Mesodermal cell (in vitro differentiated cells): ENCODE results near the gene CACNG1.

Experiments used
- H3K27ac ChIP-seq: 2 replicates; pipeline ENCODE4 v1.7.0; 2013; ENCODE audit warnings: mild to moderate bottlenecking, low read depth, low read length, moderate library complexity; ENCODE audit not compliant: severe bottlenecking
- H3K36me3 ChIP-seq: 2 replicates; pipeline ENCODE4 v1.7.1; 2013; ENCODE audit warnings: mild to moderate bottlenecking, low read length, moderate library complexity; ENCODE audit not compliant: control insufficient read depth, insufficient read depth
- H3K4me1 ChIP-seq: one replicate; pipeline ENCODE4 v1.7.1; 2013; ENCODE audit warnings: mild to moderate bottlenecking, low read length; ENCODE audit not compliant: insufficient read depth, control insufficient read depth, poor library complexity, severe bottlenecking
- H3K4me3 ChIP-seq: 2 replicates; pipeline ENCODE4 v1.7.0; 2013; ENCODE audit warnings: low read length, control low read depth, mild to moderate bottlenecking; ENCODE audit not compliant: insufficient read depth, poor library complexity, severe bottlenecking; ENCODE audit errors: extremely low read depth
- H3K9me3 ChIP-seq: 2 replicates; pipeline ENCODE4 v1.7.1; 2013; ENCODE audit warnings: mild to moderate bottlenecking, low read length, moderate library complexity; ENCODE audit not compliant: control insufficient read depth
- WGBS, 2 experiments: methylation state at CpG; one replicate each; pipeline ENCODE4 v1.1.5; 2013; ENCODE audit warnings: missing lambda C conversion rate in 2 of 2; ENCODE audit not compliant: insufficient coverage in 2 of 2; 5-methylcytosine and 5-hydroxymethylcytosine counted together

The CACNG1 gene

GRCh38 chr17:67059372-67059771 lies 15.0 kb downstream of the CACNG1 start:
- no peaks in the 10 kb centered on the region for H3K9me3 ChIP-seq
- no peak overlapping the region for H3K27ac ChIP-seq
- no peak overlapping the region for H3K4me3 ChIP-seq
- 87 to 93% methylated on average over 4 to 6 of the region's 6 CpGs for WGBS, 2 experiments
- H3K4me1 ChIP-seq: no peaks in the 10 kb centered on the region
- H3K36me3 ChIP-seq: no peaks in the 10 kb centered on the region

- Histone ChIP-seq H3K36me3 (no peaks in the 10 kb centered on the region), H3K4me1 (peaks cover 3% of the 10 kb centered on the region), H3K4me3 (no peak overlapping the region), H3K9me3 (no peaks in the 10 kb centered on the region), H3K27ac (no peak overlapping the region)
- 87 to 92% methylated on average over 4 to 5 of the region's 6 CpGs for WGBS, 2 experiments
Observed at GRCh38 chr17:67063141-67063540, 18.8 kb downstream of the CACNG1 start.

GRCh38 chr17:67066717-67067116 lies 22.4 kb downstream of the CACNG1 start:
- H3K27ac ChIP-seq: no peak overlapping the region
- H3K9me3 ChIP-seq: no peaks in the 10 kb centered on the region
- no peaks in the 10 kb centered on the region for H3K36me3 ChIP-seq
- no peak overlapping the region for H3K4me3 ChIP-seq
- H3K4me1 ChIP-seq: peaks cover 3% of the 10 kb centered on the region
- WGBS, 2 experiments: 70 to 71% methylated on average over 1 to 2 of the region's 2 CpGs

- peaks cover 3% of the 10 kb centered on the region for H3K4me1 ChIP-seq
- H3K36me3 ChIP-seq: no peaks in the 10 kb centered on the region
- no peak overlapping the region for H3K27ac ChIP-seq
- no peaks in the 10 kb centered on the region for H3K9me3 ChIP-seq
- WGBS, 2 experiments: 88 to 94% methylated on average over 11 to 12 of the region's 13 CpGs
- H3K4me3 ChIP-seq: no peak overlapping the region
Observed at GRCh38 chr17:67067571-67068482, 23.5 kb downstream of the CACNG1 start.

GRCh38 chr17:67068999-67069398 lies 24.6 kb downstream of the CACNG1 start:
- WGBS, 2 experiments: 81 to 95% methylated on average over 2 of the region's 3 CpGs
- Histone ChIP-seq H3K4me3 (no peak overlapping the region), H3K9me3 (no peaks in the 10 kb centered on the region)

GRCh38 chr17:67069603-67070136 lies 25.3 kb downstream of the CACNG1 start:
- WGBS, 2 experiments: no CpG with 5 or more reads among the region's 5 CpGs
- no peaks in the 10 kb centered on the region for H3K36me3 ChIP-seq
- peaks cover 3% of the 10 kb centered on the region for H3K4me1 ChIP-seq
- H3K27ac ChIP-seq: no peak overlapping the region
- H3K9me3 ChIP-seq: no peaks in the 10 kb centered on the region
- H3K4me3 ChIP-seq: no peak overlapping the region

More at GRCh38 chr17:67068999-67069398, 24.6 kb downstream of the CACNG1 start:
- peaks cover 3% of the 10 kb centered on the region for H3K4me1 ChIP-seq
- H3K36me3 ChIP-seq: no peaks in the 10 kb centered on the region
- no peak overlapping the region for H3K27ac ChIP-seq

GRCh38 chr17:67071595-67071994 lies 27.2 kb downstream of the CACNG1 start:
- peaks cover 6% of the 10 kb centered on the region for H3K36me3 ChIP-seq
- no peaks in the 10 kb centered on the region for H3K4me1 ChIP-seq
- no peak overlapping the region for H3K4me3 ChIP-seq
- H3K9me3 ChIP-seq: no peaks in the 10 kb centered on the region
- no peak overlapping the region for H3K27ac ChIP-seq

GRCh38 chr17:67072885-67073284 lies 28.5 kb downstream of the CACNG1 start:
- no peak overlapping the region for H3K27ac ChIP-seq
- H3K36me3 ChIP-seq: peaks cover 6% of the 10 kb centered on the region
- 94 to 100% methylated on average over 1 to 2 of the region's 3 CpGs for WGBS, 2 experiments
- no peaks in the 10 kb centered on the region for H3K4me1 ChIP-seq
- H3K4me3 ChIP-seq: no peak overlapping the region
- no peaks in the 10 kb centered on the region for H3K9me3 ChIP-seq

GRCh38 chr17:67074781-67075180 lies 30.4 kb downstream of the CACNG1 start:
- no peaks in the 10 kb centered on the region for H3K9me3 ChIP-seq
- H3K4me1 ChIP-seq: no peaks in the 10 kb centered on the region
- peaks cover 12% of the 10 kb centered on the region for H3K36me3 ChIP-seq
- 87 to 94% methylated on average over 2 of the region's 3 CpGs for WGBS, 2 experiments
- H3K27ac ChIP-seq: no peak overlapping the region
- no peak overlapping the region for H3K4me3 ChIP-seq

GRCh38 chr17:67076290-67076689 lies 31.9 kb downstream of the CACNG1 start:
- WGBS, 2 experiments: 87 to 92% methylated on average over 2 to 5 of the region's 7 CpGs
- H3K27ac ChIP-seq: no peak overlapping the region

GRCh38 chr17:67078292-67078691 lies 33.9 kb downstream of the CACNG1 start:
- no peak overlapping the region for H3K4me3 ChIP-seq
- WGBS, 2 experiments: 94 to 95% methylated on average over 4 to 9 of the region's 11 CpGs

More at GRCh38 chr17:67076290-67076689, 31.9 kb downstream of the CACNG1 start:
- peaks cover 12% of the 10 kb centered on the region for H3K36me3 ChIP-seq
- H3K9me3 ChIP-seq: no peaks in the 10 kb centered on the region
- no peak overlapping the region for H3K4me3 ChIP-seq
- no peaks in the 10 kb centered on the region for H3K4me1 ChIP-seq

More at GRCh38 chr17:67078292-67078691, 33.9 kb downstream of the CACNG1 start:
- H3K4me1 ChIP-seq: no peaks in the 10 kb centered on the region
- H3K9me3 ChIP-seq: no peaks in the 10 kb centered on the region
- H3K36me3 ChIP-seq: peaks cover 13% of the 10 kb centered on the region
- no peak overlapping the region for H3K27ac ChIP-seq
